Astrocyte of the hippocampus (primary cell): Measurements from ENCODE around the gene CRB1.
"Not testable (repeated sequence)": the region's sequence is repeated elsewhere in the genome, so short reads cannot be mapped to it uniquely, and the experiment has no call there.

Source experiments
- DNase-seq: peaks from one replicate; pipeline ENCODE4 v3.0.0; 2011; ENCODE audit warnings: low read depth, low spot score

CRB1 gene

DNA sequence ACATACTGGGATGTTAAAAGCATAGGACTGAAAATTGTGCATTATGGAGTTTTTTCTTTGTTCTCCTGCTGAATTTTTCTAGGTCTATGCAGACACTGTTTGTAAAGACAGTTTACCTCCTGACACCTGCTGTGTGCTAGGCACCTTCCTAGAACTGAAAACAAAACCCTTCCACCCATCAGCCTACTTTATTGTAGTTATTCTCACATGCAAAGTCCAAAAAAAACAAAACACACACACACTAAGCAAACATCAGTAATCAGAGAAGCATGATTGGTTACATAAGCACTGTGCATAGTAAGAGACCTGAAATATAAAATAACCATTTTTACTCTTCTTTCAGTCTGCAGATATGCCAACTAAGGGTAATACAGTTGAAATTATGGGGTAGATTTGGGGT, 195.1 kb downstream of the CRB1 start:
- no peak for DNase-seq

DNA sequence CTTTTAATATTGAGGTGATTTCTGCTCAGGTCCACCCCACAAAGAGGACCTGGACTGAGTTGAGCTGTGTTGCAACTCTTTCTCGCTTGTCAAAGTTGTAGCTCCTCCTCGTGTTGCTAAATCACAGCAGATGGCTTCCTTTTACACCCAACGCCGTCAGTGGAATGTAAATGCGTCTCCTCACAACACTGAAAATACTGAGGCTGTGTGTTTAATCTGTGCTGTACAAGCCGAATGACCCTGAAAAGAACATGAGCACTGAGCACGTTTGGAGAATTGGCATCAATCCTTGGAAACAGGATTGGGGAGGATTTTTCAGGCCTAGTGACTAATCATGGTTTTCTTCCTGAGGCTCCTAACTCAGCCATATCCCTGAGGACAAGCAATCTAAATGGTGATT, 196.0 kb downstream of the CRB1 start:
- peak; percentile 83 for DNase-seq

DNA sequence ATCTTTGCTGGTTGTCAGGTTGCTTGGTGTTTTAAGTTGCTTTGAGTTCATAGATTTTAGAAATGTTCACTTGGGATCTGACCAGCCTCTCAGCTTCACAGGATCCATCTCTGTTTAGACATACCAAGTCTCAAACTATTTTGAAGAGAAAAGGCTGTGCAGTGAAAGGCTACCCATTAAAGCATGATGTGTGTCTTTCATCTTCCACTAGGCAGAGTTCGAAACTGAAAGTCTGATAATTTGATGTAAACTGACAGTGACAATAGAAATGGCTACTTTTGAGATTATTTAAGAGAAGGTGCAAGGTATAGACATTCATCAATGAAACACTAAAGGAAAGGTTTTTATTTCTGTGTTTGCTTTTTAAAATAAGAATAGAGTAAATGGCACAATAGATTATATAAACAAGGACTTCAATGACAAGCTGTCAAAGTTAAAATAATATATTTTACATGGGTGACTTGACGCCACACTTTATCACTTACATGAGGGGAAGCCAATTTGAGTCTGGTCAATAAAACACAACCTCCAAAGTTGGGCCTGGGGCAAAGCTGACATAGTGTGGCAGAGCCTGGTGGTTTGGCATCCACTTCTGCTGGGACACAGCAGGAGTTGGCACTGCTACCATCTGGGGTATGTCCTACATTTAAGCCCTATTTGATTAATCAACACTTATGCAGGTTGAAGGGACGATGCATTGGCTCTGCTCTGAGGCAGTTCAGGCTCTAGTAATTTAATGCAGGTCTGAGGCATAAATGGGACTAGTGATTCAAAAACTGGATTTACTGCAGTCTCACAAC, 197.7 kb downstream of the CRB1 start:
- DNase-seq, result no peak

DNA sequence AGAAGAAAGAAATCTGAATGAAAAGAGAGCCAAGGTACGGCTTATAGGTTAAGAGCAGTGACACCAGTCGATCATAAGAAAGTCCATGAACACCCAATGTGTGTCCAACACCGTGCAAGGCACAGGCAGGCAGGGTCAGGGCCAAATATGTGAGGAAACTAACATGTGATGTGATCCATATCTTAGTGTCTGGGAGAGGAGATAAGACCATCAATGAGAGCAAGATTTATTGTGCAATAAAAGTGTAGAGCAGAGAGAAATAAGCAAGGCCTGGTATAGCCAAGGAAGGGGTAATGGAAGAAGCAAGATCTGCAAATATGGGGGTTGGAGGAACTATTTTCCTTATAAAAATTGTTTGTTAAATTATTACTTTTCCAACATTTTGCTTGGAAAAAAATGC, 198.8 kb downstream of the CRB1 start:
- no peak for DNase-seq

DNA sequence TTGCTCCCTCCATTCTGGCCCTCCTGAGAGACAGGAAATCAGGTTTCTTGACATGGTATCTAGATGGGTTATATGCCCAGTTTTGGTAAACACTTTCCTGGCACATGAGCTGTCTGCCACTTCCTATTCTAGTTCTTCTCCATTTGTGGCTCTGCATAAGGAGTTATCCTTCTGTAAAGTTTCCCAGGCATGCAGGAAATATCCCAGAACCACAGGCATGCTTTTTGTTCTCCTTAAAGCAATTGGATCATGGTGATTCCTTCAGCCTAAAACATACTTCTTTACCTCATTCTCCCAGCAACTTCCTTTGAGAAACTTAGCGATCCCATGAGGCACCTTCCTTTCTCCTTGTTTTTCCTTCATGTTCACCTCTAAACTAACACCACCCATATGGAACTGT, 199.8 kb downstream of the CRB1 start:
- peak; percentile 75 for DNase-seq

DNA sequence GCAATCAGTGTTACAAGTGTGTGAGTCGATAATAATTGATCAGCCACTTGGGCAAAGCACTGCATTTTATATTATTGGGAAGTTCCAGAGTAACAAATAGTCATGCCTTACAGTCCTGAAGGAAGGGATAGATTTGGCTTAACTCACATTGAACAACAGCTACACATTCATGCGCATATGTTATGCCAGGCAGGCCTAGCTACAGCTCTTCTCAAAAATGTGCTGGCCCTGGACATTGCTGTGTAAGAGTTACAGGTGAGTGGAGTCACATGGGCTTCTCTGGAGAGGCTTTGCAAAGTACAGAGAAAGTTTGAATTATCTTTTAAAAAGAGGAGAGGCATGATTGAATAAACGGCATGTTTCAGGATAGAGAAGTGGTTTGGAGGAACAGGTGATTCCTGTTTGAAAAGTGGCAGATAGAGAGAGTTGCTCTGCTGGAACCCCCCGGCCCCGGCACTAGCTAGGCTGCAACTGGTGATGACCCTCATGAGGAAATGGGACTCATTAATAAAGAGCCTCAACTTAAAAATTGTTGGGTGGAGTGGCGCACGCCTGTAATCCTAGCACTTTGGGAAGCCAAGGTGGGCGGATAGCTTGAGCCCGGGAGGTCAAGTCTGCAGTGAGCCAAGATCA, 200.6 kb downstream of the CRB1 start:
- DNase-seq, result no peak

DNA sequence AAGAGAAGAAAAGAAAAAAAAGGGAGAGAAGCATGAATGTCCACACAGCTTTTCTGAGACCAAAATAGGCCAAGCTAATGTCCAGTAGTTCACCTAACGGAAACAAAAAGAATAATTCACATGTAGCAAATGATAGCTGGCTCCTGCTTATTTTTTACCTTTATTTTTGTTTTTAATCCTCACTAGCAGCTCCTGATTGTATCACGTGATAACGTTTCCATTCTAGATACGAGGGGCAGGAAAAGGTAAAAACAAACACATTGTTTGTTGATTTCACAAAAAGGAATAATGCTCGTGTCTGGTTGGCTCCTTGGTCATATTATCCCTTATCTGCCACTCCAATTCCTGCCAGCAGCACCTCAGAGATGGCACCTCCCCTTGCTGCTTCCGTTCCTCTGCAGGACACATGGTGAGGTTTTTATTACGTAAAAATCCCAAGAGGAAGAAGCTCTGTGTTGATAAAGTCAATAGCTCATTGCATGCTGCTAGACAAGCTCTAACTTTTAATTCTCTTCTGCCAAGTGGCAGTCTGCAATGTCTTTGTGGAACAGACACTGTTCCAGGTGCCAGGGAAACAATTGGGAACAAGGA, 201.7 kb downstream of the CRB1 start:
- no peak for DNase-seq

DNA sequence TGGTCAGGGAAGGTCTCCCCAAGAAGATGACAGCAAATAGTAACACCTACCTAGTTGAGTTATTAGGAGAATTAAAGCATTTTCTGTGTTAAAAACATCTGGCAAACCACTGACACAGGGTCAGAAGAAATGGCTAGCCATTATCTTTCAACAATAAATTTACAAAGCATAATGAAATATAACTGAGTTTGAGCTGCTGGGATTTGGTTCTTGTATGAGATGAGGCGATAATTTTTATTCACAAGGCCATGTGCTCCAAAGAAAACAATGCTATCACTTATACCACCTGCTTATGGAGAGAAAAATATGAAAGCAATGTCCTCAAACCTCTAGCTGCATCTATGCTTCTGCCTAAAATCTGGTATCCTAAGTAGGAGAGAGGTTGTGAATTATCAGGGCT, 202.3 kb downstream of the CRB1 start:
- no peak for DNase-seq

DNA sequence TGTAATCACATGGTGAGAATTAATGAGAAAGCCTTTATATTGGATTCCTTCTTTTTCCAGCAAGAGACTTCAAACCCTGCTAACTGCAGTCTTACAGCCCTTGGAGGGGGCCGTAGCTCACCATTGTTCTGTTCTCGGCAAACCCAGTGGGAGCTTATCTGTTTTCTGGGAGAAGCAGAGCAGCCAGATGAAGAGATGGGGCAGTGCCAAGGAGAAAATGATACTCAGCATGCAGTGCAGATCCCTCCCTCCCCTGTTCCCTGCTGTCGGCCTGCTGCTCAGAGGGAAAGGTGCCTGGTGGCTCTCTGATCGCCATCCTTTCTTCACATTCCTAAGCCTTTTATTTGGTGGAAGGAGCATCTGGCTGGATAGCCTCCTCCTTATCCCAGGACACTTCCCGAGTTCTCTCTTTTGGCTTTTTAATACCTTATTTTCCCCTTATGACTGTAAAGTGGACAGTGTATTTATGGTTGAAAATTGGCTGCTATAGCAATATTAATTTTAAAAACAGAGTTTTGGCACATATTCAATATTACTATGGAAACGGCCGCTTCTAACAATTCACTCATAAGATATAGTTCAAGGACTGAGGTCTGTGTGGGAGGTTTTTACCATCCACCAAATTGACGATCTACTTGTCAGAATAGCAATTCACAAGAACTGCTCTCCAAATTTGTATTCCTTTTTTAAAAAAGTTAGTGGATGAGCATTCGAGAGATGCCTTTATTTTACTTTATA, 203.4 kb downstream of the CRB1 start:
- DNase-seq, result peak; percentile 35

DNA sequence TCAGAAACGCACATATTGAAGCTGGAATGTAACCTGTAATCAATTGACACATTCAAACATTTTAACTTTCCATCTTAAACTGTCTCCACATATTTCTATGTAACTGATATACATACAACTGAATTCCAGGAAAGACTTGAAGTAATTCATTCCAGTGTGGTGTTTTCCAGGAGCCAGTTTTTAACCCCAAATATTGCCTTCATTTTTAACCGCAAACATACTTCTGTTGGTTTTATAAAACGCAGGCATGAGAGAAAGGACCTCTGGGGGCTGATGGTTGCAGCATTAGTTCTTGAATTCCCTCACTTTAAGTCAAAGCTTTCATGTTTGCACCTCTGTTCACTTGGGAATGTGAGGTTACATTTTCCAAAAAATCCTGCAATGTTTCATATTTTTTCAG, 204.1 kb downstream of the CRB1 start:
- DNase-seq, result no peak

DNA sequence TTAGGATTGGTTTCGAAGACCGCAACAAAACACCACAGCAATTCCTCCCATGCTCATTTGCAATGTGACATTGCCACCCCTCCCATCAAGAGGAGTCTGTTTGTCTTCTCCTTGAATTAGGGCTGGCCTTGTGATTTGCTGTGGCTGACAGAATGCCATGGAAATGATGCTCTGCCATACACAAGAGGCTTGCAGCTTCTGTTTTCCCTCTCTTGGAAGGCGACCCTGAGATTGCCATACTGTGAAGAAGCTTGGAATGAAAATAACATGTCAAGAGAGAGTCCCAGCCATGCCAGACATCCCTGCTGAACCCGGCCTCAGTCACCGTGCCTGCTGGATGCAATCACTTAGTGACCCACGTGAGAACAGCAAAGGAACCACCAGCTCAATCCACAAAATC, 212.4 kb downstream of the CRB1 start:
- no peak for DNase-seq

DNA sequence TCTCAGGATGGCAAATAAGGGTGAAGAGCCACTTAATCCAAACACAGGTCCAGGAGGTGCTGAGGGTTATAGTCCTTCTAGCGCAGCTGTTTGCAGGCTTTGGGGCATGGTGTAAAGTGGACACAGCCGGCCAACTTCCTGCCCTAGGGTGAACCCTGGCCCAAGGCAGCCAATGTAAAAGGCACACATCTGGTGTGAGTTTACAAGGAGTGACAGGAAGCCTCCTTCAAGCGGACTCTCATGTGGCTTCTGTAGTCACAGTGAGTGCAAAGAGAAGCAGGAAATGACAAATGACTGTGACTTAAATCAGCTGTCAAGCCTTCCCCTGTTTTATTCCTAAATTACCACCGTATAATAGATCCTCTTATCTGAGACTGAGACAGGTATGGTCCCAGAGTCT, 213.0 kb downstream of the CRB1 start:
- no peak for DNase-seq

DNA sequence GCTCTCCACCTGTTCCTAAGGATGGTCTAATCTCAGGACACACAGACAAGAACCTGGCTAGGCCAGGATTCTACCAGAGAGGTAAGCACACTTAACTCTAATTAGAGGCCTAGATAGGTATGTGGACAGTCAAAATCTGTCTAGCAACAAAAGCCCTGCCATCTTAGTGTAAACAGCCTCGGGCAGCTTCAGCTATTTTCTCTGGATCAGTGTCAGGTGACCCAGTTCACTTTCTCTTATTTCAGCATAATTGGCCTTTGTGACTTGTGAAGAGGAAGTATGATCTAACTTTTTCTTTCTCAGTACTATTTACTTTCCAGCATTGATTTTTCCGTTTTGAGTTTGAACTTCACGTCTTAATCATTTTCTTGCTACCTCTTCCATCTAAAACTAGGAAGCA, 217.7 kb downstream of the CRB1 start:
- DNase-seq, result peak; percentile 15

DNA sequence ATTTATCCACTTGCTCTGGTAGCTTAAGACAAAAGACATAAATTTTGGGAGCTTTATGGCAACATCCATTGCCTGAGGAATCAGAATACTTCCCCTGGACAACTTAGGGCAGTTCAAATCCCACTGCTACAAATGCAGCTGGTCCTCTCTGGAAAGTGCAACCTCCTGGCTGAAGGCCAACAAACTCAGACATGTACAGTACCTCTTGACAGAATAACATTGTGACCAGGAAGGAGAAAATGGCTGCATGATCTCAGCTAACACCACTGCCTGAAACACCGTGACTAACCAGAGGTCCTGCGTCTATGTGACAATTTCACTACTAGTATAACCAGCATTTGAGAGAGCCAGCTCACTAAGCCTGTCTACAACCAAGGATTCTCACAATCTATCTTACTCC, 218.9 kb downstream of the CRB1 start:
- peak; percentile 55 for DNase-seq

DNA sequence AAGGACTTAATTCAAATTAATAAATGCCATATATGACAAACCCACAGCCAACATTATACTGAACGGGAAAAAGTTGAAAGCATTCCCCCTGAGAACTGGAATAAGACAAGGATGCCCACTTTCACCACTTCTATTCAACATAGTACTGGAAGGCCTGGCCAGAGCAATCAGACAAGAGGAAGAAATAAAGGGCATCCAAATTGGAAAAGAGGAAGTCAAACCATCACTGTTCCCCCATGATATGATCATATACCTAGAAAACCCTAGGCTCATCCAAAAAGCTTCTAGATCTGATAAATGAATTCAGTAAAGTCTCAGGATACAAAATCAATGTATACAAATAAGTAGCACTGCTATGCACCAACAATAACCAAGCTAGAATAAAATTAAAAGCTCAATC, 223.5 kb downstream of the CRB1 start:
- DNase-seq, result not testable (repeated sequence)

DNA sequence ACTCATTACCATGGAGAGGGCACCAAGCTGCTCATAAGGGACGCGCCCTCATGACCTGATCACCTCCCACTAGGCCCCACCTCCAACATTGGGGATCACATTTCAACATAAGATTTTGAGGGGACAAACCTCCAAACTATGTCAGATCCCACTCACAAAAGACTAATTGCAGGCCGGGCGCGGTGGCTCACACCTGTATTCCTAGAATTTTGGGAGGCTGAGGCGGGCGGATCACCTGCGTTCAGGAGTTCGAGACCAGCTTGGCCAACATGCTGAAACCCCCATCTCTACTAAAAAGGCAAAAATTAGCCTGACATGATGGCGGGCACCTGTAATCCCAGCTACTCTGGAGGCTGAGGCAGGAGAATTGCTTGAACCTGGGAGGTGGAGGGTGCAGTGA, 228.7 kb downstream of the CRB1 start:
- DNase-seq, result no peak

DNA sequence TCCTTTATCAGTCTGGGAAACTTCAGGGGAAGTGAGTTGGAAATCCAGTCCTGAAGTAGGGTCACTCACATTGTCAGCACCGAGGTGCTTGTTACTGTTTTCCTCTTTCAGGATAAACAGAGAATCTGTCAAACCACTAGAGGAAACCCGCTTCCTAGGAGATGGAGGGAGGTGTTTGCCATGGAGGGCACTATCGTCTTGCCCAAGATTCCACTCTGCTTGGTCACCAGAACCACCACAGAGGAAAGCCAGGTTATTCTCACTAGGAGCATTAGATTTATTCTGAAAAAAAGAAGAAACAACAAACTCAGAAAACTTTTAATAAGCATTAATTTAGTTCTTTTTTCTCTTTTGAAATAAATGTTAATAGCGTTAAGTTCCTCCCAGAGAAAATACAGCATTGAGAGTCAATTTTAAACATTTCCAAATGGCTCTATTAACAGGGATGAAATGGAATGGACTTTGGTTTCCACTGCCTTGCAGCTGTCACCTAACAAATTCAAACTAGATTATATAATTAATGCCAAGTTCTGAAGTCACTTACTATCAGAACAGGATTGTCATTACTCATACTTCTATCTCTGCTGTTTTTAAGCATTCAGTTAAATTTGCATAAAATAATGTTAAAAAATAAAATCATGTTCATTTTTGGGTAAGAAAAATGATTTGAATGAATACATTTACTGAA, 242.8 kb downstream of the CRB1 start:
- peak; percentile 10 for DNase-seq

DNA sequence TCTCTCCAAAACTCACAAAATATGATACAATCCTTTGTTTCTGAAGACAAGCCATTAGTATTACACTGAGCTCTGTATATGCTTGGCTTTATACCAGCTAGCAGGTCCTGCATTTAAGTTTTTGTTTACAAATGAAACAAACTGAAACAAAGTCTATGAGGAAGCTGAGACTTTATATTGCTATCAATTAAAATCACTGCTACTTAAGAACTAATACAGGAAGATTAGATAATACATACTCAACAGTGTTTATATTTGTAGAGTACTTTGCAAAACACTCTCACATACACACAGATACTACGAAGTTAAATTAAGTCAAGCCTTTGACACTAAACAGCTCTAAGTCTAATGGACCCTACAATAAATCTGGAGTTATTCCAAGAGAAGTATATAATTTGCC, 247.4 kb downstream of the CRB1 start:
- DNase-seq, result no peak

DNA sequence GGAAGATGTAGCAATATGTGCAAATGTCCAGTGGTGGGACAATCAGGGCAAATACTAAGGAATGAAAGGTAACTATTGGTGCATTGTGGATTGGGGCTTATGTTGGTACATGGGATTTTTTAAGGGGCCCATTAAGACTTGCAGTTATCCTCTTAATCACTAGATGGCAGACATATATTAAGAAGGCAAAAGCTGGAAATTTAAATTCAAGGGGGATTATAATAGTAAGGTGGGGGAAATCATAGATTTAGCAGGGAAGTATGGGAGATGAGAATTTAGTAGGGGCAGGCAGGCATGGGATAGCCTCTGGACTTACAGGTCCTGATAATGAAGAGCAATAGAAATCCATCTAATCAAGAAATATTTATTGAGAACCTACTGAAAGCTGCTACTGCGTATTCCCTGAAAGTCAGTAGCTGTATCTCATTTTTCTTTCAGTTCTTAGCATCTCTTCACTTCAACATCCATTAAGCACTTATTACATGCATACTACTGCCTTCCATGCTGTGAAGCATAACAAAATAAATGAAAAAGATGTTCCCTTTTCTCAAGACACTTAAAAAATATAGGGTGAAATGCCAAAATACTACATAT, 251.8 kb downstream of the CRB1 start:
- DNase-seq, result peak; percentile 32

DNA sequence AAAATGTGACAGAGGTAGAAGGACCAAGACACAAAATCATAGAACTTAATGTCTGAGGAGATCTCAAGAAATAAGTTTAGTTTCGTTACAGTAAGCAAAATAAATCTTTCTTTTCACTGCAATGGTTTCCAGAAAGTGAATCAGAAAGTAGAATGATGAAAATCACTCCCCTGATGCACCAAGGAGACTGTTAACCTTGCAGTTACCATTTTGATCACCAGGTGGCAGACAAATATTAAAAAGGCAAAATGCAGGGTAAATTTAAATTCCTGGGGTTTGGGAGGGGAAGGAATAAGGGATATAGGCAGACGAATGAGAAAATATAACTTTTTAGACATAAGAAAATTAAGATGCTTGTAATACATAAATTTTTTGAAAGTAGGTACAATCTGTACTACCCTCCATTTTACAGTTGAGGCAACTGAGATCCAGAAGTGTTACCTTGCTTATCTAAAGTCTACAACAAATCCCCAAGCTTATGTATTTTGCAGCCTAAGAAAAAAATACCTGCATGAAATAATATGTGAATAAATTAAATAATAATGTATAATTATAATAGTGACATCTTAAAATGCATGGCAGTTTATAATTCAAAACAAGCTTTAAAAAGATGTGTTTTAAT, 253.2 kb downstream of the CRB1 start:
- DNase-seq, result peak; percentile 64
